Measurements from ENCODE around the gene CHRNE.
"Not testable (repeated sequence)": the region's sequence is repeated elsewhere in the genome, so short reads cannot be mapped to it uniquely, and the experiment has no call there.

CHRNE gene

GRCh38 chr17:4939546-4939795 is 36.6 kb upstream of the CHRNE start:
- DNase-seq = no peak

- no peak for DNase-seq
Observed at GRCh38 chr17:4938688-4939545, 36.0 kb upstream of the CHRNE start.

- DNase-seq = no peak
Observed at GRCh38 chr17:4938069-4938491, 35.2 kb upstream of the CHRNE start.

GRCh38 chr17:4937553-4937952 is 34.7 kb upstream of the CHRNE start:
- DNase-seq = no peak

- no peak for DNase-seq
Observed at GRCh38 chr17:4936436-4936835, 33.5 kb upstream of the CHRNE start.

- no peak for DNase-seq
Observed at GRCh38 chr17:4935650-4936049, 32.8 kb upstream of the CHRNE start.

- DNase-seq = no peak
Observed at GRCh38 chr17:4934173-4934979, 31.5 kb upstream of the CHRNE start.

GRCh38 chr17:4933646-4934045 is 30.7 kb upstream of the CHRNE start:
- no peak for DNase-seq

- no peak for DNase-seq
Observed at GRCh38 chr17:4932756-4933155, 29.9 kb upstream of the CHRNE start.

GRCh38 chr17:4931963-4932362 is 29.1 kb upstream of the CHRNE start, which contains the start of gene GP1BA:
GP1BA (plus strand) TSS chr17:4932277; CDS start chr17:4932605, 328 bp downstream.
- no peak for DNase-seq

- DNase-seq = no peak
Observed at GRCh38 chr17:4928881-4929280, 26.0 kb upstream of the CHRNE start.

- DNase-seq = not testable (repeated sequence)
Observed at GRCh38 chr17:4926577-4927335, 23.9 kb upstream of the CHRNE start.

- DNase-seq = no peak
Observed at GRCh38 chr17:4921320-4921719, 18.4 kb upstream of the CHRNE start.

GRCh38 chr17:4920351-4921048 is 17.6 kb upstream of the CHRNE start:
- no peak for DNase-seq

- DNase-seq = no peak
Observed at GRCh38 chr17:4919511-4920047, 16.7 kb upstream of the CHRNE start.

- not testable (repeated sequence) for DNase-seq
Observed at GRCh38 chr17:4914551-4914950, 11.7 kb upstream of the CHRNE start.

GRCh38 chr17:4913994-4914393 is 11.1 kb upstream of the CHRNE start:
- no peak for DNase-seq

GRCh38 chr17:4908711-4909496 is 6.0 kb upstream of the CHRNE start:
- peak in 3 of 4 experiments; percentile 22 to 61 (median 49) for DNase-seq

GRCh38 chr17:4908301-4908700 is 5.4 kb upstream of the CHRNE start:
- DNase-seq = no peak

- DNase-seq = not testable (repeated sequence)
Observed at GRCh38 chr17:4906642-4907041, 3.7 kb upstream of the CHRNE start.

- no peak for DNase-seq
Observed at GRCh38 chr17:4902540-4902939, 358 bp downstream of the CHRNE start.
